ENCODE results near the gene SCN8A.

Gene SCN8A

GRCh38 chr12:51672334-51672733 lies 81.3 kb downstream of the SCN8A start:
- H3K27me3 ChIP-seq (ENCODE audit: insufficient read depth, poor library complexity, severe bottlenecking): peaks cover 16% of the 10 kb centered on the region
- DNase-seq (ENCODE audit: low read depth in 1 of 2, low spot score in 1 of 2): no peak
- TF ChIP-seq GABPA (IDR thresholded peaks at IDR 0.05; ENCODE audit: low read depth) (no peak), CTCF (IDR thresholded peaks at IDR 0.05; ENCODE audit: insufficient read depth, low read length) (no peak), POLR2AphosphoS5 (IDR thresholded peaks at IDR 0.05; ENCODE audit: low read depth) (no peak)
- no peak overlapping the region for H3K27ac ChIP-seq (replicated peaks)
- no peak overlapping the region for H3K4me3 ChIP-seq (replicated peaks; ENCODE audit: insufficient read depth, low read length)

GRCh38 chr12:51675071-51675803 lies 84.2 kb downstream of the SCN8A start:
- TF ChIP-seq SPI1 (IDR thresholded peaks at IDR 0.05; ENCODE audit: borderline replicate concordance, low read depth) (no peak), POLR2AphosphoS5 (IDR thresholded peaks at IDR 0.05; ENCODE audit: low read depth) (no peak), REST (IDR thresholded peaks at IDR 0.05; ENCODE audit: insufficient replicate concordance, low read depth) (no peak), GABPA (IDR thresholded peaks at IDR 0.05; ENCODE audit: low read depth) (no peak), CTCF (IDR thresholded peaks at IDR 0.05; ENCODE audit: insufficient read depth, low read length) (no peak)
- Histone ChIP-seq H3K27me3 (ENCODE audit: insufficient read depth, poor library complexity, severe bottlenecking) (peaks cover 16% of the 10 kb centered on the region), H3K27ac (replicated peaks) (no peak overlapping the region), H3K4me3 (replicated peaks; ENCODE audit: insufficient read depth, low read length) (no peak overlapping the region)
- DNase-seq (ENCODE audit: low read depth in 1 of 2, low spot score in 1 of 2): no peak

- Histone ChIP-seq H3K4me3 (replicated peaks; ENCODE audit: insufficient read depth, low read length) (no peak overlapping the region), H3K27ac (replicated peaks) (no peak overlapping the region), H3K27me3 (ENCODE audit: insufficient read depth, poor library complexity, severe bottlenecking) (peaks cover 14% of the 10 kb centered on the region)
- TF ChIP-seq POLR2AphosphoS5 (IDR thresholded peaks at IDR 0.05; ENCODE audit: low read depth) (no peak), SPI1 (IDR thresholded peaks at IDR 0.05; ENCODE audit: borderline replicate concordance, low read depth) (no peak), CTCF (IDR thresholded peaks at IDR 0.05; ENCODE audit: insufficient read depth, low read length) (no peak), GABPA (IDR thresholded peaks at IDR 0.05; ENCODE audit: low read depth) (no peak), REST (IDR thresholded peaks at IDR 0.05; ENCODE audit: insufficient replicate concordance, low read depth) (no peak)
- no peak for DNase-seq (ENCODE audit: low read depth in 1 of 2, low spot score in 1 of 2)
Observed at GRCh38 chr12:51676875-51677274, 85.8 kb downstream of the SCN8A start.

All from HL-60 (cell line).